H1 (cell line): ENCODE measurements around the gene VPS13A. TPM values are rescaled to one million over a fixed set of nuclear protein-coding genes. Genes with fewer than 3 reads are reported as not detected.

Experiments
- CTCF ChIA-PET: fragments of 300-600 bp; sonication (Branson Sonifier 250); formaldehyde crosslinking; loops from one replicate; lab custom pipeline; 2021; ENCODE audit not compliant: partially characterized antibody; lab: Charles Lee
- POLR2A ChIA-PET: fragments of 300-600 bp; sonication (Branson Sonifier 250); formaldehyde crosslinking; loops from one replicate; lab custom pipeline; 2021; ENCODE audit warnings: inconsistent platforms; ENCODE audit not compliant: partially characterized antibody; lab: Charles Lee
- DNase-seq, 2 experiments: peaks; one replicate each; pipeline versions ENCODE4 v3.0.0 to v3.0.0-alpha.2; 2010 to 2022; ENCODE audit warnings: low spot score in 2 of 2, low read depth in 1 of 2, mixed read lengths in 1 of 2
- FAIRE-seq: peaks from 2 replicates; lab custom pipeline; 2011; peaks lifted over from hg19 to GRCh38; lab: Jason Lieb, UNC
- H2AFZ ChIP-seq: 2 replicates; pipeline ENCODE4 v1.8.1; 2012; ENCODE audit warnings: low read length, inconsistent platforms
- H2AK5ac ChIP-seq: 2 replicates; pipeline ENCODE4 v1.6.1; 2013; ENCODE audit warnings: low read depth, low read length
- H2BK120ac ChIP-seq: replicated peaks from 2 replicates; pipeline ENCODE3; 2013; ENCODE audit warnings: low read depth, low read length, inconsistent platforms
- H2BK12ac ChIP-seq: 2 replicates; pipeline ENCODE4 v1.6.1; 2013; ENCODE audit warnings: low read depth, low read length
- H2BK15ac ChIP-seq: 2 replicates; pipeline ENCODE4 v1.6.1; 2013; ENCODE audit warnings: low read length
- H2BK20ac ChIP-seq: 2 replicates; pipeline ENCODE4 v1.6.1; 2013; ENCODE audit warnings: low read length
- H2BK5ac ChIP-seq: 2 replicates; pipeline ENCODE4 v1.6.1; 2013; ENCODE audit warnings: low read depth, low read length
- H3K14ac ChIP-seq: 2 replicates; pipeline ENCODE4 v1.6.1; 2013; ENCODE audit warnings: inconsistent platforms; ENCODE audit not compliant: insufficient read length
- H3K18ac ChIP-seq: 2 replicates; pipeline ENCODE4 v1.6.1; 2013; ENCODE audit warnings: low read length; ENCODE audit errors: extremely low read depth
- H3K23ac ChIP-seq: 2 replicates; pipeline ENCODE4 v1.6.1; 2013; ENCODE audit warnings: inconsistent platforms; ENCODE audit not compliant: insufficient read length
- H3K23me2 ChIP-seq: 2 replicates; pipeline ENCODE4 v1.6.1; 2013; ENCODE audit warnings: low read depth, low read length
- H3K27ac ChIP-seq: 2 replicates; pipeline ENCODE4 v1.6.1; 2011; ENCODE audit warnings: low read depth, low read length, inconsistent platforms
- H3K27me3 ChIP-seq, 4 experiments: replicated peaks in 1 of 4; 1 replicate in 1 of 4; 2 replicates in 3 of 4; pipeline versions ENCODE4 v1.6.1 to v1.8.1; 2011 to 2013; ENCODE audit warnings: low read length in 3 of 4, mild to moderate bottlenecking in 3 of 4, inconsistent platforms in 2 of 4, mixed read lengths in 2 of 4, moderate library complexity in 1 of 4; ENCODE audit not compliant: control insufficient read depth in 3 of 4, insufficient read depth in 3 of 4; ENCODE audit errors: extremely low read depth in 1 of 4
- H3K36me3 ChIP-seq, 4 experiments: 2 replicates each; pipeline versions ENCODE4 v1.6.1 to v1.8.1; 2011 to 2013; ENCODE audit warnings: mild to moderate bottlenecking in 4 of 4, low read length in 3 of 4, moderate library complexity in 2 of 4, control low read depth in 1 of 4, inconsistent platforms in 1 of 4; ENCODE audit not compliant: insufficient read depth in 4 of 4, control insufficient read depth in 2 of 4
- H3K4ac ChIP-seq: replicated peaks from 2 replicates; pipeline ENCODE3; 2013; ENCODE audit warnings: low read length, low read depth, mixed read lengths, inconsistent platforms; ENCODE audit not compliant: insufficient read length
- H3K4me1 ChIP-seq, 4 experiments: replicated peaks in 1 of 4; 1 replicate in 1 of 4; 2 replicates in 3 of 4; pipeline versions ENCODE4 v1.6.1 to v1.8.1; 2011 to 2013; ENCODE audit warnings: low read length in 3 of 4, inconsistent platforms in 2 of 4, mixed read lengths in 1 of 4; ENCODE audit not compliant: insufficient read depth in 4 of 4, control insufficient read depth in 3 of 4
- H3K4me2 ChIP-seq, 2 experiments: 2 replicates each; pipeline versions ENCODE4 v1.6.1 to v1.8.1; 2011 to 2013; ENCODE audit warnings: low read depth in 2 of 2, low read length in 2 of 2, control low read depth in 1 of 2, inconsistent platforms in 1 of 2, mild to moderate bottlenecking in 1 of 2; ENCODE audit not compliant: insufficient read depth in 1 of 2
- H3K4me3 ChIP-seq, 4 experiments: fragments of 200-600, 300-600 bp in 1 of 4; sonication (generic), shearing (Covaris generic), sonication (Bioruptor Twin) in 1 of 4; 2 replicates each; pipeline versions ENCODE4 v1.5.1 to v1.8.1; 2011 to 2016; ENCODE audit warnings: low read length in 4 of 4, low read depth in 3 of 4, control low read depth in 2 of 4, inconsistent platforms in 2 of 4, mild to moderate bottlenecking in 2 of 4, mixed read lengths in 1 of 4, moderate library complexity in 1 of 4; ENCODE audit not compliant: insufficient read depth in 2 of 4; ENCODE audit errors: extremely low read depth in 1 of 4
- H3K56ac ChIP-seq: replicated peaks from 2 replicates; pipeline ENCODE3; 2013; ENCODE audit warnings: low read depth, mild to moderate bottlenecking, mixed read lengths, low read length, inconsistent platforms; ENCODE audit not compliant: insufficient read length
- H3K79me1 ChIP-seq: 2 replicates; pipeline ENCODE4 v1.6.1; 2013; ENCODE audit warnings: low read depth, low read length, control low read depth
- H3K79me2 ChIP-seq, 2 experiments: 2 replicates each; pipeline versions ENCODE4 v1.6.1 to v1.8.1; 2012 to 2013; ENCODE audit warnings: low read length in 2 of 2, mild to moderate bottlenecking in 2 of 2, inconsistent platforms in 1 of 2; ENCODE audit not compliant: insufficient read depth in 2 of 2, control insufficient read depth in 1 of 2
- H3K9ac ChIP-seq, 4 experiments: replicated peaks in 1 of 4; 1 replicate in 1 of 4; 2 replicates in 3 of 4; pipeline versions ENCODE4 v1.6.1 to v1.8.1; 2011 to 2013; ENCODE audit warnings: low read depth in 3 of 4, low read length in 3 of 4, control low read depth in 2 of 4, mild to moderate bottlenecking in 2 of 4, moderate library complexity in 2 of 4, inconsistent platforms in 1 of 4; ENCODE audit errors: extremely low read depth in 1 of 4
- H3K9me3 ChIP-seq, 2 experiments: 2 replicates each; pipeline versions ENCODE4 v1.6.1 to v1.8.1; 2012 to 2013; ENCODE audit warnings: mild to moderate bottlenecking in 2 of 2, moderate library complexity in 2 of 2, control low read depth in 1 of 2, inconsistent platforms in 1 of 2, low read depth in 1 of 2, low read length in 1 of 2, mixed read lengths in 1 of 2; ENCODE audit not compliant: insufficient read depth in 2 of 2
- H4K20me1 ChIP-seq, 2 experiments: replicated peaks in 1 of 2; 2 replicates each; pipeline versions ENCODE3 to v1.8.1; 2011 to 2013; ENCODE audit warnings: inconsistent platforms in 2 of 2, low read length in 2 of 2, mild to moderate bottlenecking in 1 of 2; ENCODE audit not compliant: insufficient read depth in 2 of 2, control insufficient read depth in 1 of 2
- H4K5ac ChIP-seq: 2 replicates; pipeline ENCODE4 v1.6.1; 2013; ENCODE audit warnings: low read length, low read depth, mixed read lengths, inconsistent platforms; ENCODE audit not compliant: insufficient read length
- H4K8ac ChIP-seq: 2 replicates; pipeline ENCODE4 v1.8.0; 2013; ENCODE audit warnings: mild to moderate bottlenecking, moderate library complexity, low read length, inconsistent platforms; ENCODE audit not compliant: insufficient read depth; ENCODE audit errors: extremely low read depth
- H4K91ac ChIP-seq: replicated peaks from 2 replicates; pipeline ENCODE3; 2013; ENCODE audit warnings: low read length, mixed read lengths, inconsistent platforms; ENCODE audit not compliant: insufficient read length
- ATF3 ChIP-seq: IDR thresholded peaks from 2 replicates; pipeline ENCODE4 v1.6.1; 2011; ENCODE audit warnings: low read depth, mild to moderate bottlenecking, low read length; ENCODE audit not compliant: insufficient read depth
- BRCA1 ChIP-seq: IDR thresholded peaks from 2 replicates; pipeline ENCODE4 v1.6.1; 2012; ENCODE audit warnings: low read depth, low read length, improper control_type of control experiment
- CEBPB ChIP-seq: IDR thresholded peaks from 2 replicates; pipeline ENCODE4 v1.6.1; 2012; ENCODE audit warnings: low read depth, low read length
- CHD1 ChIP-seq: IDR thresholded peaks from 2 replicates; pipeline ENCODE4 v1.6.1; 2012; ENCODE audit warnings: low read depth, low read length, improper control_type of control experiment
- CTCF ChIP-seq, 3 experiments: IDR thresholded peaks; 1 replicate in 2 of 3; 2 replicates in 1 of 3; pipeline versions ENCODE4 v1.5.1 to v1.6.1; 2011; ENCODE audit warnings: low read length in 3 of 3, mild to moderate bottlenecking in 3 of 3, inconsistent platforms in 2 of 3, low read depth in 1 of 3, moderate library complexity in 1 of 3; ENCODE audit not compliant: insufficient read depth in 1 of 3; ENCODE audit errors: control extremely low read depth in 1 of 3
- EZH2 ChIP-seq: fragments of 200-600 bp; sonication (generic); IDR thresholded peaks from 2 replicates; pipeline ENCODE4 v1.7.1; 2012; ENCODE audit warnings: low read depth, mild to moderate bottlenecking, moderate library complexity, low read length, inconsistent platforms; ENCODE audit not compliant: severe bottlenecking
- PHF8 ChIP-seq: fragments of 200-600 bp; sonication (generic); conservative IDR thresholded peaks from 2 replicates; pipeline ENCODE4 v1.7.1; 2012; ENCODE audit warnings: low read depth, mild to moderate bottlenecking, inconsistent platforms, low read length, moderate library complexity
- RAD21 ChIP-seq, 2 experiments: IDR thresholded peaks in 1 of 2; conservative IDR thresholded peaks in 1 of 2; 2 replicates each; pipeline ENCODE4 v1.6.1; 2011; ENCODE audit warnings: low read depth in 2 of 2, low read length in 2 of 2, improper control_type of control experiment in 1 of 2, inconsistent platforms in 1 of 2, mild to moderate bottlenecking in 1 of 2, moderate library complexity in 1 of 2
- SIN3A ChIP-seq, 2 experiments: IDR thresholded peaks in 1 of 2; conservative IDR thresholded peaks in 1 of 2; 2 replicates each; pipeline ENCODE4 v1.6.1; 2011 to 2012; ENCODE audit warnings: low read length in 2 of 2, improper control_type of control experiment in 1 of 2, low read depth in 1 of 2, mild to moderate bottlenecking in 1 of 2
- WGBS, 2 experiments: shearing (Covaris generic) in 1 of 2; methylation state at CpG; one replicate each; pipeline versions ENCODE4 v1.1.6 to v1.1.7; 2013 to 2015; ENCODE audit warnings: low lambda C conversion rate in 2 of 2, mixed read lengths in 2 of 2, inconsistent platforms in 1 of 2, low coverage in 1 of 2, missing lambda C conversion rate in 1 of 2; ENCODE audit not compliant: insufficient replicate concordance in 2 of 2, insufficient coverage in 1 of 2, insufficient read length in 1 of 2; ENCODE audit errors: extremely low coverage in 1 of 2, missing lambda C conversion rate in 1 of 2; 5-methylcytosine and 5-hydroxymethylcytosine counted together
- polyA plus RNA-seq, 7 experiments: library from polyadenylated mRNA; depleted of rRNA in 3 of 7; stranded (reverse) in 5 of 7; unstranded in 2 of 7; fragments of >200 nt in 5 of 7; fragments of 200-250 nt in 2 of 7; gene quantifications; 1 replicate in 5 of 7; 2 replicates in 1 of 7; 4 replicates in 1 of 7; pipeline versions ENCODE4 v1.2.1 to v1.2.3, GENCODE V29; 2011 to 2013; ENCODE audit warnings: missing spikeins in 2 of 7, mixed read lengths in 2 of 7
- total RNA-seq: library from RNA; stranded (reverse); fragmentation: NEBNext Ultra II Directional; extraction: Animal tissue kit (Norgen Biotek cat#: 25700); gene quantifications from 2 replicates; pipeline ENCODE4 v1.2.1, GENCODE V29; 2021

Gene VPS13A
- total and polyA plus RNA-seq, 2 of the 8 experiments (the other 6 are each of a cell fraction or from before 2014, with no cell fraction given) = 6.0 to 36.5 TPM

GRCh38 chr9:77276799-77277198, 99.5 kb downstream of the VPS13A start:
- Histone ChIP-seq H2BK5ac (no peak overlapping the region), H4K5ac (no peak overlapping the region), H3K79me1 (no peaks in the 10 kb centered on the region), H3K4me3 (no peak overlapping the region), H3K14ac (no peak overlapping the region), H3K79me2 (no peaks in the 10 kb centered on the region), H3K4me1 (peaks cover 0 to 7% (median 3%) of the 10 kb centered on the region in 4 experiments; a peak in 3 of 7 replicates), H3K23ac (no peak overlapping the region), H3K27ac (no peak overlapping the region), H4K8ac (no peak overlapping the region), H3K27me3 (no peaks in the 10 kb centered on the region), H3K36me3 (peaks cover 0 to under 1% (median 0%) of the 10 kb centered on the region in 4 experiments; a peak in 1 of 8 replicates), H2BK15ac (no peak overlapping the region), H2BK12ac (no peak overlapping the region), H4K20me1 (no peaks in the 10 kb centered on the region), H2AFZ (no peak overlapping the region), H3K18ac (no peak overlapping the region), H4K91ac (no peak overlapping the region), H3K9ac (no peak overlapping the region), H3K23me2 (no peaks in the 10 kb centered on the region), H3K4ac (no peak overlapping the region), H3K56ac (no peak overlapping the region), H2BK120ac (no peak overlapping the region), H3K9me3 (no peaks in the 10 kb centered on the region), H3K4me2 (no peak overlapping the region), H2AK5ac (no peak overlapping the region), H2BK20ac (no peak overlapping the region)
- no peak for DNase-seq
- ChIA-PET CTCF (interaction anchor here (1.0 kb wide), 1 partner anchor 113 kb away, joined by 4 read pairs; no protein-coding TSS in a partner anchor), POLR2A (no interaction called here)
- TF ChIP-seq CHD1 (no peak), EZH2 (no peak), PHF8 (no peak), SIN3A (conservative IDR thresholded peaks at IDR 0.05 in 1 of 2, IDR thresholded peaks at IDR 0.05 in 1 of 2; ENCODE audit: low read depth in 1 of 2, low read length in 2 of 2) (no peak), RAD21 (IDR thresholded peaks at IDR 0.05 in 1 of 2, conservative IDR thresholded peaks at IDR 0.05 in 1 of 2; ENCODE audit: low read depth in 2 of 2, low read length in 2 of 2) (peak; percentile 11 to 35; a peak in 1 of 4 replicates), CTCF (IDR thresholded peaks at IDR 0.05; ENCODE audit: control extremely low read depth in 1 of 3, insufficient read depth in 1 of 3, low read depth in 1 of 3, low read length in 3 of 3) (peak in 1 of 3 experiments; percentile 35; a peak in 1 of 4 replicates), CEBPB (no peak), BRCA1 (no peak), ATF3 (no peak)
- 63% methylated on average over 3 of the region's 3 CpGs; no CpG with 5 or more reads in 1 of the 2 experiments for WGBS, 2 experiments
- no peak for FAIRE-seq
